ENCODE data around the gene HGS. TPM values are rescaled to one million over a fixed set of nuclear protein-coding genes. Genes with fewer than 3 reads are reported as not detected.

Gene HGS
- total and polyA plus RNA-seq, 2 of the 13 experiments (the other 11 are each of a cell fraction or from before 2014, with no cell fraction given) = 73.3 to 78.1 TPM

DNA sequence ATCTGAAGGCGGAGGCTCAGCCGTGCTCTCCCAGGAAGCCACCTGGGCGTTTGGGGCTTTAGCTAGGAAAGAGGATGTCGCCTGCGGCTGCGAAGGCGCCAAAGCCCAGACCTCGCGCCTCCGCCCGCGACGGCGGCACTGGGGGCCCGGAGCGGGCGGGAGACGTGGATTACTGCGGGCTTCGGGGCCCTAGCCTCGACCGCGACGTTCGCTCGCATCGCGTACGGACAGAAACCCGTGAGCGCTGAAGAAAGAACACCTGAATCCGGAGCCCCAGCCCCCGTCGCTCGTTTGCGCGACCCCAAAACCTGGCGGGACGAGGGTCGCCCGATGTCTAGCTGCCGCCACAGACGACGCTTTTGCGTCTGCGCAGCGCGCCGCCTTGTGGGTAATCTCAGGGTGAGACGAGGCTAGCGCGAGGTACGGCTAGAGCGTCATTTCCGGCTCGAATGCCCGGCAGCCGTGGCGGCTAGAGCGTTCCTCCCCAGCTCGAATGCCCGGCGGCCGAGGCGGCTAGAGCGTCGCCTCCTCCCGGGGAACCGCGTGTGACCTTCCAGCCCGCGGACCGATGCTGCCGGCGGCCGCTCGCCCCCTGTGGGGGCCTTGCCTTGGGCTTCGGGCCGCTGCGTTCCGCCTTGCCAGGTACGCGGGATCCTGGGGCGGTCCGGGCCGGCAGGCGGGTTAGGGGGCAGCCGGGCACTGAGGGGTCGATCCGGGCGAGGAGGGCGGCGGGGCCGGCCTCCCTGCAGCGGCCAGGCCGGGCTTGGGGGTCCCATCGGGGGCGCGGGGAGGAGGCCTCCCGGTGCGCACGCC is 19.3 kb downstream of the HGS start, which contains the start of gene MRPL12:
TSS of gene MRPL12 (plus strand) at position 434 of the 813 bp plus-strand sequence. CDS start at position 569, 135 bp downstream.
- no peaks in the 10 kb centered on the region; a peak in 1 of 5 replicates for H3K27me3 ChIP-seq (ENCODE audit: control insufficient read depth in 1 of 2, insufficient read depth in 2 of 2, low read length in 2 of 2)
- DNase-seq (ENCODE audit: low spot score) = peak; percentile 91
- peak; percentile 97 for FAIRE-seq
- peak within 1 kb of the TSS; percentile 99 for H3K9ac ChIP-seq (ENCODE audit: insufficient read depth, low read depth, low read length)
- peaks cover 28 to 54% of the 10 kb centered on the region in 2 experiments for H3K36me3 ChIP-seq (replicated peaks in 1 of 2; ENCODE audit: control insufficient read depth in 1 of 2, insufficient read depth in 2 of 2, low read length in 2 of 2)
- 0% methylated on average over 44 of the region's 102 CpGs for WGBS (ENCODE audit: low lambda C conversion rate)
- ChIA-PET POLR2A (interaction anchor here (0.7 to 4.9 kb wide), 26 partner anchors 9 to 399 kb away, joined by 3 to 143 read pairs (median 4); partner anchors contain the start of genes ACTG1, ARL16, CCDC137 and CENPX), CTCF (ENCODE audit: low intra/inter-chr PET ratio, low total read pairs) (no interaction called here)
- H3K27ac ChIP-seq (ENCODE audit: extremely low read length, insufficient read depth, low read length) = peak within 1 kb of the TSS; percentile 93
- BruUV-seq (replicated peaks) = no TSS peak
- peaks cover 15% of the 10 kb centered on the region for H4K20me1 ChIP-seq (ENCODE audit: insufficient read depth, low read length)
- no peaks in the 10 kb centered on the region for H3K9me3 ChIP-seq (ENCODE audit: low read length)
- H3K4me2 ChIP-seq (ENCODE audit: low read depth, low read length) = peak within 1 kb of the TSS; percentile 91
- in situ Hi-C loops (cut with HindIII; ENCODE audit: extremely low pct_ligation_motif_present, low pct_unique_long_range_greater_than_20kb) (no loop called here), intact Hi-C loops (cut with micrococcal nuclease; ENCODE audit: unreplicated experiment) (loop anchor here (1.0 to 5.0 kb wide), 2 partner anchors 9 to 36 kb away; partner anchors contain the start of genes CCDC137, OXLD1 and SLC25A10)
- no peak within 1 kb of the TSS for H2AFZ ChIP-seq (ENCODE audit: low read length)
- H3K79me2 ChIP-seq (ENCODE audit: insufficient read depth, low read length) = peaks cover 58% of the 10 kb centered on the region
- H3K4me3 ChIP-seq (replicated peaks in 1 of 3; ENCODE audit: insufficient read depth in 1 of 3, low read depth in 2 of 3, low read length in 3 of 3) = peak within 1 kb of the TSS; percentile 92 to 93 (median 92)
- peak; percentile 82 for ATAC-seq
- H3K4me1 ChIP-seq (ENCODE audit: insufficient read depth, low read length) = peaks cover 33% of the 10 kb centered on the region
- TF ChIP-seq THAP11 (CRISPR knock-in tag; IDR thresholded peaks at IDR 0.05) (peak; percentile 96), TARDBP (CRISPR knock-in tag; IDR thresholded peaks at IDR 0.05) (peak; percentile 96), BRCA1 (CRISPR knock-in tag; IDR thresholded peaks at IDR 0.05) (peak; percentile 76; the same call in 1 of the 2 replicates), IRX3 (CRISPR knock-in tag; IDR thresholded peaks at IDR 0.05; ENCODE audit: borderline replicate concordance, low read depth) (peak; percentile 73), FIP1L1 (IDR thresholded peaks at IDR 0.05; ENCODE audit: borderline replicate concordance, insufficient read depth, low read depth, low read length) (no peak), ZNF326 (CRISPR knock-in tag; IDR thresholded peaks at IDR 0.05; ENCODE audit: borderline replicate concordance) (no peak), ZNF564 (CRISPR knock-in tag; IDR thresholded peaks at IDR 0.05) (peak; percentile 76), SMAD9 (CRISPR knock-in tag; IDR thresholded peaks at IDR 0.05) (0 out of 2 replicates have a peak, but pooled peaks have one; percentile 10), SIN3B (IDR thresholded peaks at IDR 0.05; ENCODE audit: low read length) (peak; percentile 60; the same call in 1 of the 2 replicates), HNRNPLL (IDR thresholded peaks at IDR 0.05; ENCODE audit: low read depth, low read length, poor library complexity, severe bottlenecking) (peak; percentile 86)
- TF ChIP-seq, protein P1, sequence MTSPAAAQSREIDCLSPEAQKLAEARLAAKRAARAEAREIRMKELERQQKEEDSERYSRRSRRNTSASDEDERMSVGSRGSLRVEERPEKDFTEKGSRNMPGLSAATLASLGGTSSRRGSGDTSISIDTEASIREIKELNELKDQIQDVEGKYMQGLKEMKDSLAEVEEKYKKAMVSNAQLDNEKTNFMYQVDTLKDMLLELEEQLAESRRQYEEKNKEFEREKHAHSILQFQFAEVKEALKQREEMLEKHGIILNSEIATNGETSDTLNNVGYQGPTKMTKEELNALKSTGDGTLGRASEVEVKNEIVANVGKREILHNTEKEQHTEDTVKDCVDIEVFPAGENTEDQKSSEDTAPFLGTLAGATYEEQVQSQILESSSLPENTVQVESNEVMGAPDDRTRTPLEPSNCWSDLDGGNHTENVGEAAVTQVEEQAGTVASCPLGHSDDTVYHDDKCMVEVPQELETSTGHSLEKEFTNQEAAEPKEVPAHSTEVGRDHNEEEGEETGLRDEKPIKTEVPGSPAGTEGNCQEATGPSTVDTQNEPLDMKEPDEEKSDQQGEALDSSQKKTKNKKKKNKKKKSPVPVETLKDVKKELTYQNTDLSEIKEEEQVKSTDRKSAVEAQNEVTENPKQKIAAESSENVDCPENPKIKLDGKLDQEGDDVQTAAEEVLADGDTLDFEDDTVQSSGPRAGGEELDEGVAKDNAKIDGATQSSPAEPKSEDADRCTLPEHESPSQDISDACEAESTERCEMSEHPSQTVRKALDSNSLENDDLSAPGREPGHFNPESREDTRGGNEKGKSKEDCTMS (CRISPR knock-in tag; conservative IDR thresholded peaks at IDR 0.05) = no peak
- TF ChIP-seq, protein P2, sequence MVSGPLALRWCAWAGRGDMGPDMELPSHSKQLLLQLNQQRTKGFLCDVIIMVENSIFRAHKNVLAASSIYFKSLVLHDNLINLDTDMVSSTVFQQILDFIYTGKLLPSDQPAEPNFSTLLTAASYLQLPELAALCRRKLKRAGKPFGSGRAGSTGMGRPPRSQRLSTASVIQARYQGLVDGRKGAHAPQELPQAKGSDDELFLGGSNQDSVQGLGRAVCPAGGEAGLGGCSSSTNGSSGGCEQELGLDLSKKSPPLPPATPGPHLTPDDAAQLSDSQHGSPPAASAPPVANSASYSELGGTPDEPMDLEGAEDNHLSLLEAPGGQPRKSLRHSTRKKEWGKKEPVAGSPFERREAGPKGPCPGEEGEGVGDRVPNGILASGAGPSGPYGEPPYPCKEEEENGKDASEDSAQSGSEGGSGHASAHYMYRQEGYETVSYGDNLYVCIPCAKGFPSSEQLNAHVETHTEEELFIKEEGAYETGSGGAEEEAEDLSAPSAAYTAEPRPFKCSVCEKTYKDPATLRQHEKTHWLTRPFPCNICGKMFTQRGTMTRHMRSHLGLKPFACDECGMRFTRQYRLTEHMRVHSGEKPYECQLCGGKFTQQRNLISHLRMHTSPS (CRISPR knock-in tag; IDR thresholded peaks at IDR 0.05; ENCODE audit: low read depth) = peak; percentile 64
- TF ChIP-seq, protein P3, sequence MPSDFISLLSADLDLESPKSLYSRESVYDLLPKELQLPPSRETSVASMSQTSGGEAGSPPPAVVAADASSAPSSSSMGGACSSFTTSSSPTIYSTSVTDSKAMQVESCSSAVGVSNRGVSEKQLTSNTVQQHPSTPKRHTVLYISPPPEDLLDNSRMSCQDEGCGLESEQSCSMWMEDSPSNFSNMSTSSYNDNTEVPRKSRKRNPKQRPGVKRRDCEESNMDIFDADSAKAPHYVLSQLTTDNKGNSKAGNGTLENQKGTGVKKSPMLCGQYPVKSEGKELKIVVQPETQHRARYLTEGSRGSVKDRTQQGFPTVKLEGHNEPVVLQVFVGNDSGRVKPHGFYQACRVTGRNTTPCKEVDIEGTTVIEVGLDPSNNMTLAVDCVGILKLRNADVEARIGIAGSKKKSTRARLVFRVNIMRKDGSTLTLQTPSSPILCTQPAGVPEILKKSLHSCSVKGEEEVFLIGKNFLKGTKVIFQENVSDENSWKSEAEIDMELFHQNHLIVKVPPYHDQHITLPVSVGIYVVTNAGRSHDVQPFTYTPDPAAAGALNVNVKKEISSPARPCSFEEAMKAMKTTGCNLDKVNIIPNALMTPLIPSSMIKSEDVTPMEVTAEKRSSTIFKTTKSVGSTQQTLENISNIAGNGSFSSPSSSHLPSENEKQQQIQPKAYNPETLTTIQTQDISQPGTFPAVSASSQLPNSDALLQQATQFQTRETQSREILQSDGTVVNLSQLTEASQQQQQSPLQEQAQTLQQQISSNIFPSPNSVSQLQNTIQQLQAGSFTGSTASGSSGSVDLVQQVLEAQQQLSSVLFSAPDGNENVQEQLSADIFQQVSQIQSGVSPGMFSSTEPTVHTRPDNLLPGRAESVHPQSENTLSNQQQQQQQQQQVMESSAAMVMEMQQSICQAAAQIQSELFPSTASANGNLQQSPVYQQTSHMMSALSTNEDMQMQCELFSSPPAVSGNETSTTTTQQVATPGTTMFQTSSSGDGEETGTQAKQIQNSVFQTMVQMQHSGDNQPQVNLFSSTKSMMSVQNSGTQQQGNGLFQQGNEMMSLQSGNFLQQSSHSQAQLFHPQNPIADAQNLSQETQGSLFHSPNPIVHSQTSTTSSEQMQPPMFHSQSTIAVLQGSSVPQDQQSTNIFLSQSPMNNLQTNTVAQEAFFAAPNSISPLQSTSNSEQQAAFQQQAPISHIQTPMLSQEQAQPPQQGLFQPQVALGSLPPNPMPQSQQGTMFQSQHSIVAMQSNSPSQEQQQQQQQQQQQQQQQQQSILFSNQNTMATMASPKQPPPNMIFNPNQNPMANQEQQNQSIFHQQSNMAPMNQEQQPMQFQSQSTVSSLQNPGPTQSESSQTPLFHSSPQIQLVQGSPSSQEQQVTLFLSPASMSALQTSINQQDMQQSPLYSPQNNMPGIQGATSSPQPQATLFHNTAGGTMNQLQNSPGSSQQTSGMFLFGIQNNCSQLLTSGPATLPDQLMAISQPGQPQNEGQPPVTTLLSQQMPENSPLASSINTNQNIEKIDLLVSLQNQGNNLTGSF (CRISPR knock-in tag; IDR thresholded peaks at IDR 0.05) = no peak
